Measurements from ENCODE around the gene CDH4. TPM values are rescaled to one million over a fixed set of nuclear protein-coding genes. Genes with fewer than 3 reads are reported as not detected.

Gene CDH4
- total and polyA plus RNA-seq, 2 donors (not counting 3 experiments of a cell fraction or from before 2014, with no cell fraction given), result 0.17 to 0.51 TPM

GRCh38 chr20:61907081-61907891, 655.2 kb downstream of the CDH4 start:
- intact Hi-C loops (cut with micrococcal nuclease) (no loop called here), dilution Hi-C loops (cut with MboI; ENCODE audit: extremely low pct_ligation_motif_present, low sequenced_read_pairs) (no loop called here)
- H3K4me2 ChIP-seq (ENCODE audit: insufficient read depth, low read length), result no peak overlapping the region
- H3K9me3 ChIP-seq (replicated peaks; ENCODE audit: control insufficient read depth, insufficient read depth, low read length), result no peaks in the 10 kb centered on the region
- no peaks in the 10 kb centered on the region for H3K27me3 ChIP-seq (ENCODE audit: control insufficient read depth in 2 of 2, insufficient read depth in 2 of 2, low read length in 2 of 2)
- ChIA-PET CTCF (interaction anchor here (1.1 kb wide), 1 partner anchor 11 kb away, joined by 3 read pairs; no protein-coding TSS in a partner anchor), POLR2A (interaction anchor here (0.5 kb wide), 1 partner anchor 64 kb away, joined by 3 read pairs; no protein-coding TSS in a partner anchor)
- H3K4me3 ChIP-seq (replicated peaks in 1 of 3; ENCODE audit: insufficient read depth in 1 of 3, low read depth in 1 of 3, low read length in 3 of 3), result no peak overlapping the region
- H3K27ac ChIP-seq (ENCODE audit: insufficient read depth, low read depth, low read length), result no peak overlapping the region
- no peak for TF ChIP-seq EZH2 (IDR thresholded peaks at IDR 0.05; ENCODE audit: borderline replicate concordance, low read depth, low read length, severe bottlenecking)
- no peak for TF ChIP-seq GATA2 (IDR thresholded peaks at IDR 0.05; ENCODE audit: insufficient read depth, insufficient read length, low read depth, low read length)
- no peak for TF ChIP-seq MAX (IDR thresholded peaks at IDR 0.05; ENCODE audit: insufficient read depth, insufficient read length)
- TF ChIP-seq, protein P1, sequence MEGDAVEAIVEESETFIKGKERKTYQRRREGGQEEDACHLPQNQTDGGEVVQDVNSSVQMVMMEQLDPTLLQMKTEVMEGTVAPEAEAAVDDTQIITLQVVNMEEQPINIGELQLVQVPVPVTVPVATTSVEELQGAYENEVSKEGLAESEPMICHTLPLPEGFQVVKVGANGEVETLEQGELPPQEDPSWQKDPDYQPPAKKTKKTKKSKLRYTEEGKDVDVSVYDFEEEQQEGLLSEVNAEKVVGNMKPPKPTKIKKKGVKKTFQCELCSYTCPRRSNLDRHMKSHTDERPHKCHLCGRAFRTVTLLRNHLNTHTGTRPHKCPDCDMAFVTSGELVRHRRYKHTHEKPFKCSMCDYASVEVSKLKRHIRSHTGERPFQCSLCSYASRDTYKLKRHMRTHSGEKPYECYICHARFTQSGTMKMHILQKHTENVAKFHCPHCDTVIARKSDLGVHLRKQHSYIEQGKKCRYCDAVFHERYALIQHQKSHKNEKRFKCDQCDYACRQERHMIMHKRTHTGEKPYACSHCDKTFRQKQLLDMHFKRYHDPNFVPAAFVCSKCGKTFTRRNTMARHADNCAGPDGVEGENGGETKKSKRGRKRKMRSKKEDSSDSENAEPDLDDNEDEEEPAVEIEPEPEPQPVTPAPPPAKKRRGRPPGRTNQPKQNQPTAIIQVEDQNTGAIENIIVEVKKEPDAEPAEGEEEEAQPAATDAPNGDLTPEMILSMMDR (IDR thresholded peaks at IDR 0.05; ENCODE audit: extremely low read depth in 1 of 2, insufficient read depth in 1 of 2, low read depth in 1 of 2, low read length in 2 of 2), result no peak
- TF ChIP-seq FOS (IDR thresholded peaks at IDR 0.05; ENCODE audit: borderline replicate concordance, insufficient read depth, low read length), result no peak
- TF ChIP-seq POLR2A (IDR thresholded peaks at IDR 0.05; ENCODE audit: low read depth, low read length), result no peak
- TF ChIP-seq MYC (IDR thresholded peaks at IDR 0.05; ENCODE audit: low read depth, low read length), result no peak
- TF ChIP-seq JUN (IDR thresholded peaks at IDR 0.05; ENCODE audit: borderline replicate concordance, insufficient read depth, insufficient read length, low read depth), result no peak
- TF ChIP-seq POLR2AphosphoS5 (IDR thresholded peaks at IDR 0.05; ENCODE audit: insufficient read depth, low read depth, low read length), result no peak
- no peak overlapping the region for H2AFZ ChIP-seq (ENCODE audit: low read depth, low read length)
- H3K4me1 ChIP-seq (ENCODE audit: control insufficient read depth, extremely low read depth, insufficient read depth, low read length), result no peaks in the 10 kb centered on the region
- no peak for DNase-seq (ENCODE audit: low read depth, low spot score)
- no peak overlapping the region for H3K9ac ChIP-seq (replicated peaks; ENCODE audit: extremely low read depth, insufficient read depth, low read length)
- H4K20me1 ChIP-seq (replicated peaks; ENCODE audit: control insufficient read depth, extremely low read depth, insufficient read depth, low read length), result no peaks in the 10 kb centered on the region
- FAIRE-seq, result no peak
- no TSS peak for BruUV-seq (replicated peaks)
- no peaks in the 10 kb centered on the region for H3K79me2 ChIP-seq (ENCODE audit: control insufficient read depth, insufficient read depth, low read length)
- no peaks in the 10 kb centered on the region for H3K9me1 ChIP-seq (replicated peaks; ENCODE audit: control insufficient read depth, extremely low read depth, insufficient read depth, low read length)
- no peaks in the 10 kb centered on the region for H3K36me3 ChIP-seq (ENCODE audit: control insufficient read depth in 2 of 2, extremely low read depth in 1 of 2, insufficient read depth in 2 of 2, low read length in 2 of 2)

All from endothelial cell of umbilical vein (primary cell).